HCT116 (cell line): Measurements from ENCODE around the gene DNAH10.

Experiments used
- CTCF ChIP-seq, 3 experiments: fragments of 200-600 bp in 1 of 3; sonication (generic) in 1 of 3; IDR thresholded peaks in 2 of 3; conservative IDR thresholded peaks in 1 of 3; 2 replicates each; pipeline ENCODE4 v1.5.1; 2012 to 2017; ENCODE audit warnings: low read depth in 2 of 3, low read length in 2 of 3, antibody characterized with exemption in 1 of 3, borderline replicate concordance in 1 of 3, control low read depth in 1 of 3, mild to moderate bottlenecking in 1 of 3, mixed read lengths in 1 of 3, mixed run types in 1 of 3, moderate library complexity in 1 of 3; ENCODE audit not compliant: insufficient read depth in 1 of 3
- FOSL1 ChIP-seq: IDR thresholded peaks from 2 replicates; pipeline ENCODE4 v1.6.1; 2012; ENCODE audit warnings: low read depth
- MAX ChIP-seq: IDR thresholded peaks from 2 replicates; pipeline ENCODE4 v1.6.1; 2012
- POLR2A ChIP-seq: IDR thresholded peaks from 2 replicates; pipeline ENCODE4 v1.7.0; 2011; ENCODE audit warnings: borderline replicate concordance; ENCODE audit not compliant: insufficient read depth, insufficient read length; ENCODE audit errors: extremely low read depth
- POLR2AphosphoS5 ChIP-seq: IDR thresholded peaks from 2 replicates; pipeline ENCODE4 v1.6.1; 2011; ENCODE audit warnings: mild to moderate bottlenecking, low read depth, low read length, moderate library complexity
- REST ChIP-seq: IDR thresholded peaks from 2 replicates; pipeline ENCODE4 v1.6.1; 2012; ENCODE audit warnings: low read depth
- ZNF274 ChIP-seq: fragments of 200-500 bp; sonication (Bioruptor generic); IDR thresholded peaks from 2 replicates; pipeline ENCODE4 v1.6.1; 2014; ENCODE audit warnings: mild to moderate bottlenecking, low read depth, low read length, inconsistent platforms

GRCh38 chr12:123936956-123937706 is 175.0 kb downstream of the DNAH10 start:
- TF ChIP-seq POLR2A, result no peak
- no peak for TF ChIP-seq CTCF (IDR thresholded peaks at IDR 0.05 in 2 of 3, conservative IDR thresholded peaks at IDR 0.05 in 1 of 3; ENCODE audit: borderline replicate concordance in 1 of 3, insufficient read depth in 1 of 3, low read depth in 2 of 3, low read length in 2 of 3)
- TF ChIP-seq ZNF274, result no peak
- no peak for TF ChIP-seq FOSL1
- TF ChIP-seq REST, result no peak
- TF ChIP-seq MAX, result no peak
- no peak for TF ChIP-seq POLR2AphosphoS5
